Measurements from ENCODE around the gene CAMTA1.

GRCh38 chr1:7578206-7578605 lies 793.0 kb downstream of the CAMTA1 start:
- TF ChIP-seq CTCF (IDR thresholded peaks at IDR 0.05; ENCODE audit: low read depth, low read length, missing input control), result no peak
- no peak for TF ChIP-seq MAX (IDR thresholded peaks at IDR 0.05)
- TF ChIP-seq ATF3 (IDR thresholded peaks at IDR 0.05), result no peak
- TF ChIP-seq REST (IDR thresholded peaks at IDR 0.05), result no peak
- TF ChIP-seq TAF1 (conservative IDR thresholded peaks at IDR 0.05), result no peak
- no peak for TF ChIP-seq GABPA (IDR thresholded peaks at IDR 0.05 in 1 of 2, conservative IDR thresholded peaks at IDR 0.05 in 1 of 2)

Measured in liver (tissue), 3 donors.